IPS DF 6.9 (cell line): ENCODE results near the gene AQP3.
A peak's percentile ranks its signal among the peaks of the same experiment; 100 is the strongest.

Experiments
- DNase-seq: peaks from one replicate; pipeline ENCODE4 v3.0.0-alpha.2; 2013; ENCODE audit warnings: low read depth, low spot score
- H3K27ac ChIP-seq: one replicate; pipeline ENCODE4 v1.5.1; 2013; ENCODE audit warnings: low read length, control low read depth
- H3K27me3 ChIP-seq: 2 replicates; pipeline ENCODE4 v1.6.1; 2013; ENCODE audit warnings: mild to moderate bottlenecking, low read length; ENCODE audit not compliant: control insufficient read depth, insufficient read depth
- H3K36me3 ChIP-seq: 2 replicates; pipeline ENCODE4 v1.6.1; 2013; ENCODE audit warnings: low read length; ENCODE audit not compliant: control insufficient read depth, insufficient read depth
- H3K4me1 ChIP-seq: 2 replicates; pipeline ENCODE4 v1.6.1; 2013; ENCODE audit warnings: low read length; ENCODE audit not compliant: control insufficient read depth, insufficient read depth
- H3K4me3 ChIP-seq: 2 replicates; pipeline ENCODE4 v1.5.1; 2013; ENCODE audit warnings: mild to moderate bottlenecking, low read length
- H3K9me3 ChIP-seq: 2 replicates; pipeline ENCODE4 v1.6.1; 2013; ENCODE audit warnings: low read length, inconsistent platforms; ENCODE audit not compliant: control insufficient read depth, insufficient read depth
- WGBS: extraction: QIAGEN DNeasy Blood & Tissue Kit; methylation state at CpG from one replicate; pipeline ENCODE4 v1.1.7; 2013; ENCODE audit warnings: mixed read lengths, missing lambda C conversion rate; ENCODE audit not compliant: insufficient read length, insufficient coverage; 5-methylcytosine and 5-hydroxymethylcytosine counted together

Gene AQP3

DNA sequence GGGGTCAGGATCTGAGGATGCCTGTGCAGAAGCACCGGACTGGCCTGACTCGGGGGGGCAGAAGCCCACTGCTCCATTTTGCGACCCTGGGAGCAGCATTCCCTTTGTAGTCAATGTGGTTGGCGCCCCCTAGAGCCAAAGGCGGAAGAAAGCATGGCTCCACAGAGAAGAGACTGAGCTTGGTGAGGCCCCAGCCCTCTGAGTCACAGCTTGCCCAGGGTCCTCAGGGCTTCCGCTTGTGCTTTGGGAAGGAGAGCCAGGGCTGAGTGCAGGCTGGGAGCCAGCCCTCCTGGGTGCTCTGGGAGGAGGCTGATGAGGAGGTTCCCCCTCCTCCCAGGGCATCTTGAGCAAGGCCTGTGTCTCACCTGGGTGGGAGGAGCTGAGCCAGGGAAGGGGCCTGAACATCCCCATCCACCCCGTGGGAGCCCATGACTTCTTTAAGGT lies 5.5 kb upstream of the AQP3 start:
- WGBS = no CpG with 5 or more reads among the region's 7 CpGs
- no peak overlapping the region for H3K4me3 ChIP-seq
- H3K27ac ChIP-seq = no peak overlapping the region
- H3K9me3 ChIP-seq = no peaks in the 10 kb centered on the region
- no peaks in the 10 kb centered on the region; the same call in 1 of the 2 replicates for H3K27me3 ChIP-seq
- peaks cover 2% of the 10 kb centered on the region; the same call in 1 of the 2 replicates for H3K4me1 ChIP-seq
- peak; percentile 66 for DNase-seq
- H3K36me3 ChIP-seq = no peaks in the 10 kb centered on the region

DNA sequence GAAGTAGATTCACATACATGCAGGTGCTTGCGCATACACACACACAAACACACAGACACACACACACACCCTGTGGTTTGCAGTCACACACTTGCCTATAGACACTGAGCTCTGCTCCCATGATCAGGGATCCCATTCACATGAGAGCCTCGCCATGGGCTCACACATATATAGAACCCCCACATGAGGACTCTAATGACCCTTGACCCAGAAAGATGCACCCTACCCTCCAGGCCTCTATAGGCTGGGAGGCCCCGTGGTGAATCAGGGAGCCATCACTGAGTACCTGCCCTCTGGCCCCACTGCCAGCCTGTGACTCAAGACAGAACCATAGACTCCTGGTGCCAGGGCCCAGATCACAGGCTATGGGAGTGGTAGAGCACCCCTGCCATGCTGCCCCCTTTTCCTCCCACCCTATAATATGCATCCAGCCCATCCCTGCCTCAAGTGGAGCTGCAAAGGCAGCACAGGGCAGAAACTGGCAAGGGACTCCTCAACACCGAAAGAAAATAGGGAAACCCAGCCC lies 3.3 kb upstream of the AQP3 start:
- WGBS = no CpG with 5 or more reads among the region's 4 CpGs
- H3K9me3 ChIP-seq = no peaks in the 10 kb centered on the region
- H3K27me3 ChIP-seq = no peaks in the 10 kb centered on the region; the same call in 1 of the 2 replicates
- no peak overlapping the region for H3K4me3 ChIP-seq
- no peak overlapping the region for H3K27ac ChIP-seq
- no peaks in the 10 kb centered on the region for H3K36me3 ChIP-seq
- peaks cover 2% of the 10 kb centered on the region; the same call in 1 of the 2 replicates for H3K4me1 ChIP-seq
- no peak for DNase-seq

DNA sequence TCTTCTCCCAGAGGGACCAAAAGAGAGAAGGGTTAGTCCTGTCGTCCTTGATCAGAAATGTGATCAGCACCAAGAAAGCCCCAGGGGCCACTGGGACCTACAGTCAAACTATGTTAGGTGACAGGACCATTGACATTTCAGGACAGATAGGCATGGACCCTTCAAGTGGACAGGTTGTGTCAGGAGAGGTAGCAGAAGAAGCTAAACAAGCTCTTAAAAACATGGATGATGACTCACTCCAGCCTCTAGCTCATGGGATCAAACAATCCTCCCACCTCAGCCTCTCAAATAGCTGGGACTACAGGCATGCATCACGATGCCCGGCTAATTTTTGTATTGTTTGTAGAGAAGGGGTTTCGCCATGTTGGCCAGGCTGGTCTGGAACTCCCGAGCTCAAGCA lies 2.3 kb upstream of the AQP3 start:
- H3K27me3 ChIP-seq = no peaks in the 10 kb centered on the region; the same call in 1 of the 2 replicates
- H3K9me3 ChIP-seq = no peaks in the 10 kb centered on the region
- no peak for DNase-seq
- H3K4me1 ChIP-seq = peaks cover 2% of the 10 kb centered on the region; the same call in 1 of the 2 replicates
- no CpG with 5 or more reads among the region's 5 CpGs for WGBS
- no peak overlapping the region for H3K4me3 ChIP-seq
- no peak overlapping the region for H3K27ac ChIP-seq
- H3K36me3 ChIP-seq = no peaks in the 10 kb centered on the region

DNA sequence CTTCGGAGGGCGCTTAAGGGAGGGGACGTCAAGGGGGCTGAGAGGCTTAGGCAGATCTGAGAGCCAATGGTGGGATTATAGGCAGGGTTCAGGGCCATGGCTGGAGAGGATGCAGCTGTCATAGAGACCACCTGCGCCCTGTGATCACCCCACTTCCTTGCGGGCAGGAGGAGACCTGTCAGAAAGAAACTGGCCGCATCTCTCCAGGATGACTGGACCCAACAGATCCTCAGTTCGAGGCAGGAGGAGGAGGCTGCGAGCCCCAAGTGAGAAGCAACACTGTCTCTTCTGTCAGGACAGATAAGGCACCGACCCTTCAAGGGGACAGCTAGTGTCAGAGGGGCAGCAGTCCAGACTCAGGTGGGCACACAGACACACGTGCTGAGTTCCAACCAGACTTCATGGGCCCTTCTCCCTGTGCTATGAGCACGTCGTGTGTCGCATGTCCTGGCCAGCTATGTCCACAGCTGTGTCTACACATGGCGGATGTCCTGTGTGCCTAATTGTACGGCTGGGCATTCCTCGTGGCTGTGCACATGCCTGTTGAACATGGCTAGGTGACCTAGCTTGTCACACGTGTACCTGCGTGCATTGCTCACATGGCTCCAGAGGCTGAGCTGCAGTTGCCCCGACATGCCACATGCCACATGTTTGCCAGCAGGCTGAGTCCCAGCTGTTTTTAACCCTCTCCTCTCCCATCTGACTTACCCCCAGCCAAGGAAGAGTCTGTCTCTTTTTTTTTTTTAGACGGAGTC lies 583 bp upstream of the AQP3 start:
- H3K4me1 ChIP-seq = peaks cover 5% of the 10 kb centered on the region
- H3K27ac ChIP-seq = no peak overlapping the region
- H3K4me3 ChIP-seq = peak overlapping the region; percentile 37; the same call in 1 of the 2 replicates
- H3K9me3 ChIP-seq = no peaks in the 10 kb centered on the region
- H3K36me3 ChIP-seq = no peaks in the 10 kb centered on the region
- no peaks in the 10 kb centered on the region; the same call in 1 of the 2 replicates for H3K27me3 ChIP-seq
- DNase-seq = no peak
- WGBS = no CpG with 5 or more reads among the region's 20 CpGs

DNA sequence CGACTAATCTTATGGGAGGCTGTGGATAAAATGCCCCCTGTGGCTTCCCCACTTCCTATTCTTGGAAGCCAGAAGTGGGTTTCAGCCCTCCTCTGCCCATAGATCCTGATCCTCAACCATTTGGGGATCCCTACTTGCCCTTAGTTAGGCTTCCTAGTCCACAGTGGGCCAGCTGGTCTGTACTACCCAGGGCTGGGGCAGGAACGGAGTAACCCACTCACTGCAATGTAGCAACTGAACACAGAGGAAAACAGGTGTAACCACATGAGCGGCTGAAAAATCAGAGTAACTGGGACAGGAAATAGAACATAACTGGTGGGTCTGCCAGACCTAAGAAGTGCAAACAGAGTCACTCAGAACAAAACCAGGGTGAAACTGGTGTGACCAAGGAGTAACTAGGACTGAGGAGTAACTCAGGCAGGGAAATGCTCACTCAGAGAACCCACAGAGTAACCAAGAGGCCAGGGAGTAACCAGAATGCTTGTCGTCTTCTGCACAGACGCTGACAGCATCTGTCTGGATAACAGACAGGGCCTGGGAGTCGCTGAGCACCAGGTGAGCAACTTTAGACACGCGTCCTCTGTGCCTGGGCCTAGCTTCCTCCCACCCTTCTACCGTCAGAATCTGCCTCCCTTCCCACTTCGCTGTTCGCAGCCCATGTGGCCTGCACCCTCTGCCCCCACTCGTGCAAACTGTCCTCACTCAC lies 1.0 kb downstream of the AQP3 start:
- H3K36me3 ChIP-seq = no peaks in the 10 kb centered on the region
- no CpG with 5 or more reads among the region's 12 CpGs for WGBS

DNA sequence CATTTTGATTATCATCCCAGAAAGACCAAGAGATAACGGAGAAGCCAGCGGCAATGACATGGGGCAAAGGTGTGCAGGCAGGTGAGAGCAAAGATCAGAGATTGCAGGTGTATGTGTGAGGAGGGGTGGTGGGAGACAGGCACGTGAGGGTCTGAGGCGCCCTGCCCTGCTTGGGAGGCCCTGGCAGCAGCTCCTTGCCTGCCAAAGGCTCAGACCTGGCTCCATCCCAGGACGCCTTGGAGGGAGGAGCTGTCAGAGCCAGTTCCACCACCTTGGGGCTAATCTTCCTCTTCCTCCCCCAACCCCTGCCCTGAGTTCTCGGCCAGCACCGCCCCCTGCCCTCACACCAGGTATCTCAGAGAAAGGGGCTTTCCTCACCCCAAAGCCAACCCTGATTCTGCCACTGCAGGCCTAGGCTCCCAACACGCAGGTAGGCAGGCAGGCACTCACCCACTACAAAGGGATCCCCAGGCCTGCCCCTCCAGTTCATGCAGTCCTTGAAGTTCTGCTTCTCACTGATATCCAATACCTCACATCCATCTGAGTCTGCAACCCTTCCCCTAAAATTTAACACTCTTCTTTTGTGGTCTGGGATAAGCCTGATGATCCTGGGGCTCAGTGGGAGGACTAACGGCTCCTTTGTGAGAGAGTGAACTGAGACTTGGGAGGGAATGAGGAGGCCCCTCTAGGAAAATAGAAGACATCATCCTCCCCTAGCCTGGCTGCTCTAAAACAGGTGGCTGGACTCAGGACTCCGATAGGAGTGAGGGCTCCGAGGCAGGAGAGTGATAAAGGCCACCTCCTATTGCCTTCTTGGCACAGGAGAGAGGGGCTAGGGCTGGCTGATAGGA lies 1.8 kb downstream of the AQP3 start:
- no peaks in the 10 kb centered on the region for H3K36me3 ChIP-seq
- no CpG with 5 or more reads among the region's 11 CpGs for WGBS
- no peak for DNase-seq
- H3K4me3 ChIP-seq = no peak overlapping the region
- no peaks in the 10 kb centered on the region for H3K9me3 ChIP-seq
- no peaks in the 10 kb centered on the region; the same call in 1 of the 2 replicates for H3K27me3 ChIP-seq
- H3K27ac ChIP-seq = no peak overlapping the region
- H3K4me1 ChIP-seq = peaks cover 4% of the 10 kb centered on the region

More for the DNA sequence above, 1.0 kb downstream of the AQP3 start:
- Histone ChIP-seq H3K4me1 (peaks cover 4% of the 10 kb centered on the region), H3K9me3 (no peaks in the 10 kb centered on the region), H3K4me3 (no peak overlapping the region), H3K27ac (no peak overlapping the region), H3K27me3 (no peaks in the 10 kb centered on the region; the same call in 1 of the 2 replicates)
- no peak for DNase-seq

DNA sequence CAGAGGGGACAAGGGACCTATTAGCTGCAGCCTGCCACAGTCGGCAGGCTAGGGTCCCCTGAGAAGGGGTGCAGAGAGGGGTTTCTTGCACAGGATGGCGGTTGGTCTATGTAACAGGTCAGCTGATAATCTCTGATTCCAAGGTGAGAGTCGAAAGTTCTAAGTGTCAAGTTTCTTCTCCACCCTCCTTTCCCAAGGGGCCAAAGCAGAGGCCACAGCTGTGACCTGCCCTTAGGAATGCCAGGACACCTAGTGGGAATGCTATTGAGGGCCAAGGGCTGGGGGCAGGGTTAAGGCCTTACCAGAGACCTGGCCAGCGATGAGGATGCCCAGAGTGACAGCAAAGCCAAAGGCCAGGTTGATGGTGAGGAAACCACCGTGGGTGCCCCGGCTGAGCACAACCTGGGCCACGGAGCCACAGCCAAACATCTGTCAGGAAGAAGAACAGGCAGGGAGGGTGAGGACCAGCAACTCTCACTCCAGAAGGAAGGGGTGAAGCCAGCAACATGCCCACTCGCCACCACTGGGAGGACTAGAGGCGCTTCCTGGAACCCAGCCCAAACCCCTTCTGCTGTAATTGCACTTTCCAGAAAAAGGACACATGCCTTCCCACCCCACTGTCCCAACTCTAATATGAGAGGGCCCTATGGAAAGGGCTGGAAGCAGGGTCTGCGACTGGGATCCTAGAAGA lies 3.8 kb downstream of the AQP3 start:
- H3K4me3 ChIP-seq = no peak overlapping the region
- no CpG with 5 or more reads among the region's 10 CpGs for WGBS
- no peak overlapping the region for H3K27ac ChIP-seq
- H3K9me3 ChIP-seq = no peaks in the 10 kb centered on the region
- peaks cover 4% of the 10 kb centered on the region for H3K4me1 ChIP-seq
- no peak for DNase-seq
- H3K36me3 ChIP-seq = no peaks in the 10 kb centered on the region
- H3K27me3 ChIP-seq = no peaks in the 10 kb centered on the region; the same call in 1 of the 2 replicates

DNA sequence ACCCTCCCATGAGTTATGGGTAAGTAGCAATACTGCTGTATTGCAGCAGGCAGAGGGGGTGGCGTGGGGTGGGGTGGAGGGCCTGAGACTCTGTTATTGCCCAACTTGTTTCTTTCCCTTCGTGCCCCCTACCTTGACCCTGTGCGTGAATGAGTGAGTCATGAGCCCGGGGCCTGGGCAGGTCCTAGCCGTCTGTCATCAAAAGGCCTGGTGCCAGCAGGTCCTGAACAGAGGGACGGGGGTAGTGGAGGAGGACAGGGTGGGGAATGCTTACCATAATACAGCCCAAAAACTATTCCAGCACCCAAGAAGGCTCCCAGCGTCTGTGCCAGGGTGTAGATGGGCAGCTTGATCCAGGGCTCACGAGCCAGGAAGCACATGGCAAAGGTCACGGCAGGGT lies 4.3 kb downstream of the AQP3 start:
- H3K27me3 ChIP-seq = no peaks in the 10 kb centered on the region; the same call in 1 of the 2 replicates
- no peak overlapping the region for H3K27ac ChIP-seq
- H3K36me3 ChIP-seq = no peaks in the 10 kb centered on the region
- no peak overlapping the region for H3K4me3 ChIP-seq
- no CpG with 5 or more reads among the region's 9 CpGs for WGBS
- peaks cover 4% of the 10 kb centered on the region for H3K4me1 ChIP-seq
- no peak for DNase-seq
- no peaks in the 10 kb centered on the region for H3K9me3 ChIP-seq

DNA sequence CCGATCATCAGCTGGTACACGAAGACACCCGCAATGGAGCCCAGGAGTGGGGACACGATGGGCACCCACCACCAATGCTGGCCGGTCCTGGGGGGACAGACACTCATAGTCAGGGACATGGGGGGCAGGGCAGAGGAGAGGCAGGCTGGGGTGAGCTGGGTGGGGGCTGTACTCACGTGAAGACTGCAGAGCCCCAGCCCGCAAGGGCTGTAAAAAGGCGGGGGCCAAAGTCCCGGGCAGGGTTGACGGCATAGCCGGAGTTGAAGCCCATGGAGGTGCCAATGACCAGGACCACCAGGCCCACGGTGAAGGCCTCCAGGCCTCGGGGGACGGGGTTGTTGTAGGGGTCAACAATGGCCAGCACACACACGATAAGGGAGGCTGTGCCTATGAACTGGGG lies 5.3 kb downstream of the AQP3 start:
- Histone ChIP-seq H3K9me3 (no peaks in the 10 kb centered on the region), H3K4me1 (peaks cover 4% of the 10 kb centered on the region), H3K4me3 (no peak overlapping the region), H3K27me3 (no peaks in the 10 kb centered on the region), H3K27ac (no peak overlapping the region), H3K36me3 (no peaks in the 10 kb centered on the region)
- no peak for DNase-seq
- no CpG with 5 or more reads among the region's 15 CpGs for WGBS
